ENCODE results near the gene PATE3.

The PATE3 gene

GRCh38 chr11:125763483-125763882, 24.4 kb upstream of the PATE3 start:
- no peak for TF ChIP-seq CTCF (IDR thresholded peaks at IDR 0.05; ENCODE audit: borderline replicate concordance, insufficient read depth, low read depth, low read length)
- no peak overlapping the region for H3K4me3 ChIP-seq (ENCODE audit: low read depth, low read length)

- H3K4me3 ChIP-seq (ENCODE audit: low read depth, low read length), result no peak overlapping the region
- TF ChIP-seq CTCF (IDR thresholded peaks at IDR 0.05; ENCODE audit: borderline replicate concordance, insufficient read depth, low read depth, low read length), result no peak
These were observed 21.7 kb upstream of the PATE3 start for GRCh38 chr11:125766251-125766650.

GRCh38 chr11:125768336-125769046, 19.4 kb upstream of the PATE3 start:
- no peak overlapping the region for H3K4me3 ChIP-seq (ENCODE audit: low read depth, low read length)
- TF ChIP-seq CTCF (IDR thresholded peaks at IDR 0.05; ENCODE audit: borderline replicate concordance, insufficient read depth, low read depth, low read length), result no peak

GRCh38 chr11:125770583-125770982, 17.3 kb upstream of the PATE3 start:
- no peak overlapping the region for H3K4me3 ChIP-seq (ENCODE audit: low read depth, low read length)
- TF ChIP-seq CTCF (IDR thresholded peaks at IDR 0.05; ENCODE audit: borderline replicate concordance, insufficient read depth, low read depth, low read length), result no peak

GRCh38 chr11:125772834-125773505, 15.0 kb upstream of the PATE3 start:
- no peak for TF ChIP-seq CTCF (IDR thresholded peaks at IDR 0.05; ENCODE audit: borderline replicate concordance, insufficient read depth, low read depth, low read length)
- no peak overlapping the region for H3K4me3 ChIP-seq (ENCODE audit: low read depth, low read length)

- no peak for TF ChIP-seq CTCF (IDR thresholded peaks at IDR 0.05; ENCODE audit: borderline replicate concordance, insufficient read depth, low read depth, low read length)
- no peak overlapping the region for H3K4me3 ChIP-seq (ENCODE audit: low read depth, low read length)
These were observed 14.4 kb upstream of the PATE3 start for GRCh38 chr11:125773516-125773915.

GRCh38 chr11:125777309-125777708, 10.6 kb upstream of the PATE3 start:
- no peak overlapping the region for H3K4me3 ChIP-seq (ENCODE audit: low read depth, low read length)
- no peak for TF ChIP-seq CTCF (IDR thresholded peaks at IDR 0.05; ENCODE audit: borderline replicate concordance, insufficient read depth, low read depth, low read length)
